K562 (cell line): ENCODE data around the gene IMMP2L. TPM values are rescaled to one million over a fixed set of nuclear protein-coding genes. Genes with fewer than 3 reads are reported as not detected.

Source experiments
- BACH1 ChIP-seq: fragments of 200-800 bp; sonication (Bioruptor generic); IDR thresholded peaks from 2 replicates; pipeline ENCODE4 v1.6.1; 2016; ENCODE audit warnings: missing genetic modification characterization, missing compliant biosample characterization
- BRCA1 ChIP-seq, 2 experiments: fragments of 450-650 bp in 1 of 2; sonication (generic) in 1 of 2; formaldehyde crosslinking in 1 of 2; IDR thresholded peaks; 2 replicates each; pipeline versions ENCODE4 v1.5.0 to v1.6.1; 2017 to 2020; ENCODE audit warnings: mild to moderate bottlenecking in 1 of 2, missing genetic modification reagents in 1 of 2
- POLR3A ChIP-seq: IDR thresholded peaks from 2 replicates; pipeline ENCODE4 v1.6.1; 2011; ENCODE audit warnings: borderline replicate concordance, mild to moderate bottlenecking, moderate library complexity; ENCODE audit not compliant: insufficient read length, insufficient read depth; ENCODE audit errors: extremely low read depth
- polyA plus RNA-seq, 8 experiments: library from polyadenylated mRNA; depleted of rRNA in 4 of 8; stranded (reverse) in 5 of 8; unstranded in 3 of 8; fragments of >200 nt; fragmentation: Nextera tagmentation in 2 of 8; fragmentation: Illumina TruSeq in 1 of 8; extraction: Ambion mirVana in 2 of 8; extraction: Trizol in 1 of 8; gene quantifications; 2 replicates each; pipeline versions ENCODE4 v1.2.1 to v1.2.3, GENCODE V29; 2011 to 2014; ENCODE audit warnings: inconsistent platforms in 1 of 8, missing spikeins in 1 of 8
- total RNA-seq, 7 experiments: library from RNA; depleted of rRNA in 6 of 7; stranded (reverse); fragments of >200 nt in 6 of 7; fragmentation: Illumina TruSeq in 2 of 7; extraction: Trizol in 2 of 7; gene quantifications; 2 replicates each; pipeline versions ENCODE4 v1.2.1 to v1.2.3, GENCODE V29; 2011 to 2021; ENCODE audit warnings: low replicate concordance in 1 of 7
- TF ChIP-seq, protein P1 (sequence below): sonication (generic); formaldehyde crosslinking; IDR thresholded peaks from 2 replicates; pipeline ENCODE4 v1.8.0; 2022; ENCODE audit warnings: mild to moderate bottlenecking, low read depth, missing genetic modification reagents
- TF ChIP-seq, protein P2 (sequence below): sonication (generic); formaldehyde crosslinking; IDR thresholded peaks from 2 replicates; pipeline ENCODE4 v1.8.0; 2022; ENCODE audit warnings: mild to moderate bottlenecking, missing genetic modification reagents

IMMP2L gene
- total and polyA plus RNA-seq, 9 of the 15 experiments (the other 6 are each of a cell fraction or from before 2014, with no cell fraction given), result 29.7 to 116 (median 53.0) TPM

DNA sequence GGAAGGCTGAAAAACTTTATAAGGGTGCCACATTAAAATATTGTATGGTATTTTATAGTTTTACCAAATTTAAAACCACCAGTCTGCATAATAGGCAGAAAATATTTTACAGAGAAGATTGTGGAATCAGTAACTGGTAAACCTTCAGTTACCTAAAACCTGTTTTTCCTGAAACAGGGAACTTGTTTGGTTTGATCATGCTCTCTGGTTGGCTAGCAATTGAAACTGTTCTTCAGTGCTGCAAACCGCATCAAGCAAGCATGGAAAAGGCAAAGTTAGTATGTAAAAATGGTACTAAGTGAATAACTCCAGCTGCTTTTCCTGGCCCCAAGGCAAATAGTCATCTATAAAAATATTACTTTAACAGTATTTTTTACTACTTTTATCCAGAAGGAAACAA, 788.2 kb downstream of the IMMP2L start (continued):
- TF ChIP-seq, protein P1, sequence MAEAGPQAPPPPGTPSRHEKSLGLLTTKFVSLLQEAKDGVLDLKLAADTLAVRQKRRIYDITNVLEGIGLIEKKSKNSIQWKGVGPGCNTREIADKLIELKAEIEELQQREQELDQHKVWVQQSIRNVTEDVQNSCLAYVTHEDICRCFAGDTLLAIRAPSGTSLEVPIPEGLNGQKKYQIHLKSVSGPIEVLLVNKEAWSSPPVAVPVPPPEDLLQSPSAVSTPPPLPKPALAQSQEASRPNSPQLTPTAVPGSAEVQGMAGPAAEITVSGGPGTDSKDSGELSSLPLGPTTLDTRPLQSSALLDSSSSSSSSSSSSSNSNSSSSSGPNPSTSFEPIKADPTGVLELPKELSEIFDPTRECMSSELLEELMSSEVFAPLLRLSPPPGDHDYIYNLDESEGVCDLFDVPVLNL (CRISPR knock-in tag), result no peak
- TF ChIP-seq BACH1 (tag) (no peak), BRCA1 (IDR thresholded peaks at IDR 0.05) (no peak), BRCA1 (CRISPR knock-in tag; IDR thresholded peaks at IDR 0.05) (no peak), POLR3A (no peak)
- TF ChIP-seq, protein P2, sequence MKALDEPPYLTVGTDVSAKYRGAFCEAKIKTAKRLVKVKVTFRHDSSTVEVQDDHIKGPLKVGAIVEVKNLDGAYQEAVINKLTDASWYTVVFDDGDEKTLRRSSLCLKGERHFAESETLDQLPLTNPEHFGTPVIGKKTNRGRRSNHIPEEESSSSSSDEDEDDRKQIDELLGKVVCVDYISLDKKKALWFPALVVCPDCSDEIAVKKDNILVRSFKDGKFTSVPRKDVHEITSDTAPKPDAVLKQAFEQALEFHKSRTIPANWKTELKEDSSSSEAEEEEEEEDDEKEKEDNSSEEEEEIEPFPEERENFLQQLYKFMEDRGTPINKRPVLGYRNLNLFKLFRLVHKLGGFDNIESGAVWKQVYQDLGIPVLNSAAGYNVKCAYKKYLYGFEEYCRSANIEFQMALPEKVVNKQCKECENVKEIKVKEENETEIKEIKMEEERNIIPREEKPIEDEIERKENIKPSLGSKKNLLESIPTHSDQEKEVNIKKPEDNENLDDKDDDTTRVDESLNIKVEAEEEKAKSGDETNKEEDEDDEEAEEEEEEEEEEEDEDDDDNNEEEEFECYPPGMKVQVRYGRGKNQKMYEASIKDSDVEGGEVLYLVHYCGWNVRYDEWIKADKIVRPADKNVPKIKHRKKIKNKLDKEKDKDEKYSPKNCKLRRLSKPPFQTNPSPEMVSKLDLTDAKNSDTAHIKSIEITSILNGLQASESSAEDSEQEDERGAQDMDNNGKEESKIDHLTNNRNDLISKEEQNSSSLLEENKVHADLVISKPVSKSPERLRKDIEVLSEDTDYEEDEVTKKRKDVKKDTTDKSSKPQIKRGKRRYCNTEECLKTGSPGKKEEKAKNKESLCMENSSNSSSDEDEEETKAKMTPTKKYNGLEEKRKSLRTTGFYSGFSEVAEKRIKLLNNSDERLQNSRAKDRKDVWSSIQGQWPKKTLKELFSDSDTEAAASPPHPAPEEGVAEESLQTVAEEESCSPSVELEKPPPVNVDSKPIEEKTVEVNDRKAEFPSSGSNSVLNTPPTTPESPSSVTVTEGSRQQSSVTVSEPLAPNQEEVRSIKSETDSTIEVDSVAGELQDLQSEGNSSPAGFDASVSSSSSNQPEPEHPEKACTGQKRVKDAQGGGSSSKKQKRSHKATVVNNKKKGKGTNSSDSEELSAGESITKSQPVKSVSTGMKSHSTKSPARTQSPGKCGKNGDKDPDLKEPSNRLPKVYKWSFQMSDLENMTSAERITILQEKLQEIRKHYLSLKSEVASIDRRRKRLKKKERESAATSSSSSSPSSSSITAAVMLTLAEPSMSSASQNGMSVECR (CRISPR knock-in tag), result no peak
- TF ChIP-seq, all 486 proteins: peak for 0
